C4-2B (cell line): ENCODE data around the gene FGF8.

ENCODE experiments used
- ZFX ChIP-seq: fragments of 450-650 bp; IDR thresholded peaks from 2 replicates; pipeline ENCODE4 v1.6.1; 2017
- TF ChIP-seq, protein P1 (sequence below): fragments of 450-650 bp; conservative IDR thresholded peaks from 2 replicates; pipeline ENCODE4 v1.5.1; 2017; ENCODE audit warnings: mild to moderate bottlenecking

DNA sequence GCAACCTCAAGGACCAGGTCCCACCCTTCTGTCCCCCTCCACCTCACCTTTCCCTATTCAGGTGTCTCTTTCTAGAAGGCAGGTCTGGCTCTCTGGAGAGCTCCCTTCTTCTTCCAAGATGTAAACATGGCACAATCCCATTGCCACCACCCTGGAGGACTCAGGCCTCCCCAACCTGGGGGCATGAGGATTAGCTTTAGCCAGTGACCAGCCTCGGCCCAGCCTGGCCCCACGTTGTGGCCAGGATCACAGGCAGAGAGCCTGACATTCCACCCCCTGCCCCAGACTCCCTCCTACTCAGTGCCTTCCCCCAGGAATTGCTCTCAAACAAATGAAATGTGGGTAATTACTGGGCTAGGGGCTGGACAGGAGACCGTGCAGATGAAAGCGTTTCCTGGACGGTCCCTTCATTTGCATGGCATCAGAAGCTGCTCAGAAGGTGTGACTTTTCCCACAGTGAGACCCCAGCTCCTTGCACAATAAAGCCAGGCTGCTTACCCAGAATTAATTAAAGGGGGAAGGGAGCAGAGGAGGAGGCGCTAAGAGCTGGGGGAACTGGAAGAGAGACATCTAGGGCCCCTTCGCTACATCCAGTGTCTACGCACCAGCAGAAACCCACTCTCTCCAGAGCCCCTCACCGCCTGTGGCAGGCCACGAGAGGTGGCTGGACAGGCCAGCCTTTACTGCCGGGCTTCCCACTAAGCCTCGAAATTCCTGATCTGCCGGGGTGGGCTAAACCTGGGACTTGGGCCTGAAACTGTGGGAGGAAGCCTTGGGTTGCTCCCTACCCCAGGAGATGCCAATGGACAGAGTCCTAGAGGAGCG is 7.7 kb downstream of the FGF8 start:
- TF ChIP-seq, protein P1, sequence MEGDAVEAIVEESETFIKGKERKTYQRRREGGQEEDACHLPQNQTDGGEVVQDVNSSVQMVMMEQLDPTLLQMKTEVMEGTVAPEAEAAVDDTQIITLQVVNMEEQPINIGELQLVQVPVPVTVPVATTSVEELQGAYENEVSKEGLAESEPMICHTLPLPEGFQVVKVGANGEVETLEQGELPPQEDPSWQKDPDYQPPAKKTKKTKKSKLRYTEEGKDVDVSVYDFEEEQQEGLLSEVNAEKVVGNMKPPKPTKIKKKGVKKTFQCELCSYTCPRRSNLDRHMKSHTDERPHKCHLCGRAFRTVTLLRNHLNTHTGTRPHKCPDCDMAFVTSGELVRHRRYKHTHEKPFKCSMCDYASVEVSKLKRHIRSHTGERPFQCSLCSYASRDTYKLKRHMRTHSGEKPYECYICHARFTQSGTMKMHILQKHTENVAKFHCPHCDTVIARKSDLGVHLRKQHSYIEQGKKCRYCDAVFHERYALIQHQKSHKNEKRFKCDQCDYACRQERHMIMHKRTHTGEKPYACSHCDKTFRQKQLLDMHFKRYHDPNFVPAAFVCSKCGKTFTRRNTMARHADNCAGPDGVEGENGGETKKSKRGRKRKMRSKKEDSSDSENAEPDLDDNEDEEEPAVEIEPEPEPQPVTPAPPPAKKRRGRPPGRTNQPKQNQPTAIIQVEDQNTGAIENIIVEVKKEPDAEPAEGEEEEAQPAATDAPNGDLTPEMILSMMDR, result no peak
- TF ChIP-seq ZFX, result no peak
